Parathyroid adenoma (tissue), 2 donors: Measurements from ENCODE around the gene LRG1.
"Not testable (repeated sequence)": the region's sequence is repeated elsewhere in the genome, so short reads cannot be mapped to it uniquely, and the experiment has no call there.

Experiments used
- H2AFZ ChIP-seq: fragments of 300-600 bp; sonication (generic); one replicate; pipeline ENCODE4 v1.7.0; 2017; ENCODE audit warnings: antibody characterized with exemption, mild to moderate bottlenecking
- H3K27ac ChIP-seq: fragments of 300-600 bp; sonication (generic); one replicate; pipeline ENCODE4 v1.7.0; 2017
- H3K27me3 ChIP-seq: fragments of 300-600 bp; sonication (generic); one replicate; pipeline ENCODE4 v1.7.0; 2017; ENCODE audit warnings: low read length; ENCODE audit not compliant: control insufficient read depth, insufficient read depth
- H3K36me3 ChIP-seq: fragments of 300-600 bp; sonication (generic); one replicate; pipeline ENCODE4 v1.7.0; 2017; ENCODE audit warnings: low read length; ENCODE audit not compliant: control insufficient read depth, insufficient read depth
- H3K4me1 ChIP-seq: fragments of 300-600 bp; sonication (generic); one replicate; pipeline ENCODE4 v1.7.0; 2017; ENCODE audit warnings: control low read depth
- H3K4me2 ChIP-seq: fragments of 300-600 bp; sonication (generic); one replicate; pipeline ENCODE4 v1.7.0; 2017; ENCODE audit warnings: low read length
- H3K4me3 ChIP-seq: fragments of 300-600 bp; sonication (generic); one replicate; pipeline ENCODE4 v1.7.0; 2017; ENCODE audit warnings: low read depth, low read length
- H3K79me2 ChIP-seq: fragments of 300-600 bp; sonication (generic); one replicate; pipeline ENCODE4 v1.7.0; 2017; ENCODE audit warnings: control low read depth
- H3K9ac ChIP-seq: fragments of 300-600 bp; sonication (generic); one replicate; pipeline ENCODE4 v1.7.0; 2017; ENCODE audit warnings: mild to moderate bottlenecking
- H3K9me3 ChIP-seq: fragments of 300-600 bp; sonication (generic); one replicate; pipeline ENCODE4 v1.7.0; 2017; ENCODE audit warnings: low read length; ENCODE audit not compliant: control insufficient read depth
- CTCF ChIP-seq: fragments of 300-600 bp; sonication (generic); IDR thresholded peaks from one replicate; pipeline ENCODE4 v1.7.0; 2017; ENCODE audit warnings: antibody characterized with exemption, mild to moderate bottlenecking
- donor health status: primary hyperparathyroidism.

The LRG1 gene

GRCh38 chr19:4542896-4543841 lies 3.3 kb upstream of the LRG1 start:
- no peak overlapping the region for H3K27ac ChIP-seq
- no peaks in the 10 kb centered on the region for H3K36me3 ChIP-seq
- H3K4me3 ChIP-seq: no peak overlapping the region
- H3K9ac ChIP-seq: no peak overlapping the region
- no peaks in the 10 kb centered on the region for H3K27me3 ChIP-seq
- H2AFZ ChIP-seq: no peak overlapping the region
- H3K79me2 ChIP-seq: no peaks in the 10 kb centered on the region
- no peaks in the 10 kb centered on the region for H3K4me1 ChIP-seq
- TF ChIP-seq CTCF: no peak
- H3K4me2 ChIP-seq: no peak overlapping the region
- no peaks in the 10 kb centered on the region for H3K9me3 ChIP-seq

- H2AFZ ChIP-seq, H3K36me3 ChIP-seq, H3K4me1 ChIP-seq, H3K27ac ChIP-seq, H3K9me3 ChIP-seq, H3K9ac ChIP-seq, H3K4me3 ChIP-seq, H3K79me2 ChIP-seq, H3K27me3 ChIP-seq, H3K4me2 ChIP-seq: not testable (repeated sequence)
These were observed 1.9 kb upstream of the LRG1 start for GRCh38 chr19:4541806-4542145.

GRCh38 chr19:4541114-4541805 lies 1.4 kb upstream of the LRG1 start:
- no peaks in the 10 kb centered on the region for H3K4me1 ChIP-seq
- H3K27ac ChIP-seq: no peak overlapping the region

GRCh38 chr19:4539169-4539692 lies 605 bp downstream of the LRG1 start:
- no peak overlapping the region for H3K4me2 ChIP-seq
- no peak overlapping the region for H3K4me3 ChIP-seq
- no peaks in the 10 kb centered on the region for H3K79me2 ChIP-seq
- no peaks in the 10 kb centered on the region for H3K27me3 ChIP-seq
- H3K36me3 ChIP-seq: no peaks in the 10 kb centered on the region
- no peak overlapping the region for H2AFZ ChIP-seq
- no peaks in the 10 kb centered on the region for H3K9me3 ChIP-seq
- H3K27ac ChIP-seq: peak overlapping the region; percentile 1
- no peak for TF ChIP-seq CTCF
- no peak overlapping the region for H3K9ac ChIP-seq
- H3K4me1 ChIP-seq: no peaks in the 10 kb centered on the region

More at GRCh38 chr19:4541114-4541805, 1.4 kb upstream of the LRG1 start:
- Histone ChIP-seq H3K27me3 (no peaks in the 10 kb centered on the region), H2AFZ (no peak overlapping the region), H3K9me3 (no peaks in the 10 kb centered on the region), H3K9ac (no peak overlapping the region), H3K4me2 (no peak overlapping the region), H3K79me2 (no peaks in the 10 kb centered on the region), H3K4me3 (no peak overlapping the region), H3K36me3 (no peaks in the 10 kb centered on the region)
- TF ChIP-seq CTCF: no peak

- no peaks in the 10 kb centered on the region for H3K36me3 ChIP-seq
- no peak overlapping the region for H3K4me3 ChIP-seq
- no peaks in the 10 kb centered on the region for H3K79me2 ChIP-seq
- no peaks in the 10 kb centered on the region for H3K4me1 ChIP-seq
- no peak overlapping the region for H2AFZ ChIP-seq
- H3K9me3 ChIP-seq: no peaks in the 10 kb centered on the region
- no peaks in the 10 kb centered on the region for H3K27me3 ChIP-seq
- no peak overlapping the region for H3K4me2 ChIP-seq
- TF ChIP-seq CTCF: no peak
- no peak overlapping the region for H3K27ac ChIP-seq
- no peak overlapping the region for H3K9ac ChIP-seq
These were observed 1.3 kb downstream of the LRG1 start for GRCh38 chr19:4538601-4538954.
